H1 (cell line): ENCODE results near the gene ALPK3. TPM values are rescaled to one million over a fixed set of nuclear protein-coding genes. Genes with fewer than 3 reads are reported as not detected.

Experiments
- EGR1 ChIP-seq: IDR thresholded peaks from 2 replicates; pipeline ENCODE4 v1.6.1; 2011; ENCODE audit warnings: low read depth, low read length, borderline replicate concordance
- HDAC6 ChIP-seq: IDR thresholded peaks from one replicate; pipeline ENCODE4 v1.7.1; 2012; ENCODE audit warnings: low read depth, mild to moderate bottlenecking, inconsistent platforms, low read length, moderate library complexity
- NRF1 ChIP-seq: IDR thresholded peaks from 2 replicates; pipeline ENCODE4 v1.6.1; 2011; ENCODE audit warnings: mild to moderate bottlenecking, low read depth, low read length, improper control_type of control experiment
- SAP30 ChIP-seq: fragments of 300-600 bp; sonication (generic); IDR thresholded peaks from 2 replicates; pipeline ENCODE4 v1.7.1; 2012; ENCODE audit warnings: low read length, moderate library complexity, mild to moderate bottlenecking, inconsistent platforms; ENCODE audit not compliant: insufficient read depth, insufficient replicate concordance
- TAF7 ChIP-seq: optimal IDR thresholded peaks from 2 replicates; pipeline ENCODE3; 2011; ENCODE audit warnings: low read depth, mild to moderate bottlenecking, inconsistent platforms, low read length, moderate library complexity, borderline replicate concordance
- polyA plus RNA-seq, 7 experiments: library from polyadenylated mRNA; depleted of rRNA in 3 of 7; stranded (reverse) in 5 of 7; unstranded in 2 of 7; fragments of >200 nt in 5 of 7; fragments of 200-250 nt in 2 of 7; gene quantifications; 1 replicate in 5 of 7; 2 replicates in 1 of 7; 4 replicates in 1 of 7; pipeline versions ENCODE4 v1.2.1 to v1.2.3, GENCODE V29; 2011 to 2013; ENCODE audit warnings: missing spikeins in 2 of 7, mixed read lengths in 2 of 7
- total RNA-seq: library from RNA; stranded (reverse); fragmentation: NEBNext Ultra II Directional; extraction: Animal tissue kit (Norgen Biotek cat#: 25700); gene quantifications from 2 replicates; pipeline ENCODE4 v1.2.1, GENCODE V29; 2021
- TF ChIP-seq, protein P1 (sequence below): fragments of 300-600 bp; sonication (generic); IDR thresholded peaks from 2 replicates; pipeline ENCODE4 v1.7.1; 2012; ENCODE audit warnings: low read length, moderate library complexity, mild to moderate bottlenecking, inconsistent platforms; ENCODE audit not compliant: insufficient replicate concordance

Gene ALPK3
- total and polyA plus RNA-seq, 2 of the 8 experiments (the other 6 are each of a cell fraction or from before 2014, with no cell fraction given) = 4.4 to 19.2 TPM

DNA sequence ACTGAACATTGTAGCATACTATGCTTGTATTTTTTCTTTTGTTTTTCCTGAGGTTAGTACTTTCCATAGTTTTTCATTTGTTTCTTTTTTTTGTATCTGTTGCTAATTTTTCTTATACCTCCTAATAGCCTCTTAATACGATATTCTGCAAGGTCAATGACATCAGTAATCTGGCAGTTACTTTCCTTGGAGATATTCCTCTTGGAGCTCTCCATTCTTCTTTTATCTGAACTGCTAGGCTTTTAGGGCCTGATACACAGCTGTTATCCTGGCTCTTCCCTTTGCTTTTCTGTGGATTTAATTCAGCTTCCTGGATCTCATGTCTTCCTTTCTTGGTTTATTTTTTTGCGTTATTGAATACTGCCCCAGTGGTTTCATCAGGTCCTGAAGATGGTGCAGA, 12.9 kb downstream of the ALPK3 start (continued):
- TF ChIP-seq TAF7 = no peak
- no peak for TF ChIP-seq HDAC6
- no peak for TF ChIP-seq NRF1
- TF ChIP-seq SAP30 = no peak
- no peak for TF ChIP-seq EGR1
- TF ChIP-seq, protein P1, sequence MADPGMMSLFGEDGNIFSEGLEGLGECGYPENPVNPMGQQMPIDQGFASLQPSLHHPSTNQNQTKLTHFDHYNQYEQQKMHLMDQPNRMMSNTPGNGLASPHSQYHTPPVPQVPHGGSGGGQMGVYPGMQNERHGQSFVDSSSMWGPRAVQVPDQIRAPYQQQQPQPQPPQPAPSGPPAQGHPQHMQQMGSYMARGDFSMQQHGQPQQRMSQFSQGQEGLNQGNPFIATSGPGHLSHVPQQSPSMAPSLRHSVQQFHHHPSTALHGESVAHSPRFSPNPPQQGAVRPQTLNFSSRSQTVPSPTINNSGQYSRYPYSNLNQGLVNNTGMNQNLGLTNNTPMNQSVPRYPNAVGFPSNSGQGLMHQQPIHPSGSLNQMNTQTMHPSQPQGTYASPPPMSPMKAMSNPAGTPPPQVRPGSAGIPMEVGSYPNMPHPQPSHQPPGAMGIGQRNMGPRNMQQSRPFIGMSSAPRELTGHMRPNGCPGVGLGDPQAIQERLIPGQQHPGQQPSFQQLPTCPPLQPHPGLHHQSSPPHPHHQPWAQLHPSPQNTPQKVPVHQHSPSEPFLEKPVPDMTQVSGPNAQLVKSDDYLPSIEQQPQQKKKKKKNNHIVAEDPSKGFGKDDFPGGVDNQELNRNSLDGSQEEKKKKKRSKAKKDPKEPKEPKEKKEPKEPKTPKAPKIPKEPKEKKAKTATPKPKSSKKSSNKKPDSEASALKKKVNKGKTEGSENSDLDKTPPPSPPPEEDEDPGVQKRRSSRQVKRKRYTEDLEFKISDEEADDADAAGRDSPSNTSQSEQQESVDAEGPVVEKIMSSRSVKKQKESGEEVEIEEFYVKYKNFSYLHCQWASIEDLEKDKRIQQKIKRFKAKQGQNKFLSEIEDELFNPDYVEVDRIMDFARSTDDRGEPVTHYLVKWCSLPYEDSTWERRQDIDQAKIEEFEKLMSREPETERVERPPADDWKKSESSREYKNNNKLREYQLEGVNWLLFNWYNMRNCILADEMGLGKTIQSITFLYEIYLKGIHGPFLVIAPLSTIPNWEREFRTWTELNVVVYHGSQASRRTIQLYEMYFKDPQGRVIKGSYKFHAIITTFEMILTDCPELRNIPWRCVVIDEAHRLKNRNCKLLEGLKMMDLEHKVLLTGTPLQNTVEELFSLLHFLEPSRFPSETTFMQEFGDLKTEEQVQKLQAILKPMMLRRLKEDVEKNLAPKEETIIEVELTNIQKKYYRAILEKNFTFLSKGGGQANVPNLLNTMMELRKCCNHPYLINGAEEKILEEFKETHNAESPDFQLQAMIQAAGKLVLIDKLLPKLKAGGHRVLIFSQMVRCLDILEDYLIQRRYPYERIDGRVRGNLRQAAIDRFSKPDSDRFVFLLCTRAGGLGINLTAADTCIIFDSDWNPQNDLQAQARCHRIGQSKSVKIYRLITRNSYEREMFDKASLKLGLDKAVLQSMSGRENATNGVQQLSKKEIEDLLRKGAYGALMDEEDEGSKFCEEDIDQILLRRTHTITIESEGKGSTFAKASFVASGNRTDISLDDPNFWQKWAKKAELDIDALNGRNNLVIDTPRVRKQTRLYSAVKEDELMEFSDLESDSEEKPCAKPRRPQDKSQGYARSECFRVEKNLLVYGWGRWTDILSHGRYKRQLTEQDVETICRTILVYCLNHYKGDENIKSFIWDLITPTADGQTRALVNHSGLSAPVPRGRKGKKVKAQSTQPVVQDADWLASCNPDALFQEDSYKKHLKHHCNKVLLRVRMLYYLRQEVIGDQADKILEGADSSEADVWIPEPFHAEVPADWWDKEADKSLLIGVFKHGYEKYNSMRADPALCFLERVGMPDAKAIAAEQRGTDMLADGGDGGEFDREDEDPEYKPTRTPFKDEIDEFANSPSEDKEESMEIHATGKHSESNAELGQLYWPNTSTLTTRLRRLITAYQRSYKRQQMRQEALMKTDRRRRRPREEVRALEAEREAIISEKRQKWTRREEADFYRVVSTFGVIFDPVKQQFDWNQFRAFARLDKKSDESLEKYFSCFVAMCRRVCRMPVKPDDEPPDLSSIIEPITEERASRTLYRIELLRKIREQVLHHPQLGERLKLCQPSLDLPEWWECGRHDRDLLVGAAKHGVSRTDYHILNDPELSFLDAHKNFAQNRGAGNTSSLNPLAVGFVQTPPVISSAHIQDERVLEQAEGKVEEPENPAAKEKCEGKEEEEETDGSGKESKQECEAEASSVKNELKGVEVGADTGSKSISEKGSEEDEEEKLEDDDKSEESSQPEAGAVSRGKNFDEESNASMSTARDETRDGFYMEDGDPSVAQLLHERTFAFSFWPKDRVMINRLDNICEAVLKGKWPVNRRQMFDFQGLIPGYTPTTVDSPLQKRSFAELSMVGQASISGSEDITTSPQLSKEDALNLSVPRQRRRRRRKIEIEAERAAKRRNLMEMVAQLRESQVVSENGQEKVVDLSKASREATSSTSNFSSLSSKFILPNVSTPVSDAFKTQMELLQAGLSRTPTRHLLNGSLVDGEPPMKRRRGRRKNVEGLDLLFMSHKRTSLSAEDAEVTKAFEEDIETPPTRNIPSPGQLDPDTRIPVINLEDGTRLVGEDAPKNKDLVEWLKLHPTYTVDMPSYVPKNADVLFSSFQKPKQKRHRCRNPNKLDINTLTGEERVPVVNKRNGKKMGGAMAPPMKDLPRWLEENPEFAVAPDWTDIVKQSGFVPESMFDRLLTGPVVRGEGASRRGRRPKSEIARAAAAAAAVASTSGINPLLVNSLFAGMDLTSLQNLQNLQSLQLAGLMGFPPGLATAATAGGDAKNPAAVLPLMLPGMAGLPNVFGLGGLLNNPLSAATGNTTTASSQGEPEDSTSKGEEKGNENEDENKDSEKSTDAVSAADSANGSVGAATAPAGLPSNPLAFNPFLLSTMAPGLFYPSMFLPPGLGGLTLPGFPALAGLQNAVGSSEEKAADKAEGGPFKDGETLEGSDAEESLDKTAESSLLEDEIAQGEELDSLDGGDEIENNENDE = no peak
